ENCODE measurements around the gene PCBP3.

Gene PCBP3

GRCh38 chr21:45983981-45984551, 340.5 kb downstream of the PCBP3 start:
- H3K4me3 ChIP-seq (ENCODE audit: low read depth in 1 of 2, low read length in 2 of 2), result no peak overlapping the region
- H3K9me3 ChIP-seq (ENCODE audit: control insufficient read depth in 1 of 2, low read length in 2 of 2), result no peaks in the 10 kb centered on the region
- H3K27ac ChIP-seq (ENCODE audit: low read depth, low read length), result no peak overlapping the region
- peaks cover 11 to 12% of the 10 kb centered on the region in 2 donors for H3K27me3 ChIP-seq (ENCODE audit: control insufficient read depth in 1 of 2, insufficient read depth in 2 of 2, low read length in 2 of 2)
- H3K4me1 ChIP-seq (ENCODE audit: control insufficient read depth in 1 of 2, insufficient read depth in 2 of 2, low read length in 2 of 2), result peaks cover 0 to 12% of the 10 kb centered on the region in 2 donors
- peaks cover 0 to 3% of the 10 kb centered on the region in 2 donors for H3K36me3 ChIP-seq (ENCODE audit: control insufficient read depth in 1 of 2, insufficient read depth in 2 of 2, low read length in 2 of 2)
- H3K9ac ChIP-seq (ENCODE audit: low read depth in 1 of 2, low read length in 2 of 2), result no peak overlapping the region

- Histone ChIP-seq H3K4me1 (ENCODE audit: control insufficient read depth in 1 of 2, insufficient read depth in 2 of 2, low read length in 2 of 2) (peaks cover 0 to 12% of the 10 kb centered on the region in 2 donors), H3K27me3 (ENCODE audit: control insufficient read depth in 1 of 2, insufficient read depth in 2 of 2, low read length in 2 of 2) (peaks cover 7 to 11% of the 10 kb centered on the region in 2 donors), H3K36me3 (ENCODE audit: control insufficient read depth in 1 of 2, insufficient read depth in 2 of 2, low read length in 2 of 2) (peaks cover 0 to 3% of the 10 kb centered on the region in 2 donors), H3K9ac (ENCODE audit: low read depth in 1 of 2, low read length in 2 of 2) (no peak overlapping the region), H3K27ac (ENCODE audit: low read depth, low read length) (no peak overlapping the region), H3K9me3 (ENCODE audit: control insufficient read depth in 1 of 2, low read length in 2 of 2) (no peaks in the 10 kb centered on the region), H3K4me3 (ENCODE audit: low read depth in 1 of 2, low read length in 2 of 2) (no peak overlapping the region)
These were observed 341.1 kb downstream of the PCBP3 start for GRCh38 chr21:45984584-45985095.

GRCh38 chr21:45985471-45986315, 342.2 kb downstream of the PCBP3 start:
- no peak overlapping the region for H3K4me3 ChIP-seq (ENCODE audit: low read depth in 1 of 2, low read length in 2 of 2)
- H3K4me1 ChIP-seq (ENCODE audit: control insufficient read depth in 1 of 2, insufficient read depth in 2 of 2, low read length in 2 of 2), result peaks cover 0 to 9% of the 10 kb centered on the region in 2 donors
- H3K9me3 ChIP-seq (ENCODE audit: control insufficient read depth in 1 of 2, low read length in 2 of 2), result no peaks in the 10 kb centered on the region
- no peak overlapping the region for H3K9ac ChIP-seq (ENCODE audit: low read depth in 1 of 2, low read length in 2 of 2)
- peaks cover 6% of the 10 kb centered on the region in 2 donors for H3K27me3 ChIP-seq (ENCODE audit: control insufficient read depth in 1 of 2, insufficient read depth in 2 of 2, low read length in 2 of 2)
- H3K36me3 ChIP-seq (ENCODE audit: control insufficient read depth in 1 of 2, insufficient read depth in 2 of 2, low read length in 2 of 2), result peaks cover 0 to 3% of the 10 kb centered on the region in 2 donors
- no peak overlapping the region for H3K27ac ChIP-seq (ENCODE audit: low read depth, low read length)

- peaks cover 0 to 3% of the 10 kb centered on the region in 2 donors for H3K36me3 ChIP-seq (ENCODE audit: control insufficient read depth in 1 of 2, insufficient read depth in 2 of 2, low read length in 2 of 2)
- peaks cover 6% of the 10 kb centered on the region in 2 donors for H3K27me3 ChIP-seq (ENCODE audit: control insufficient read depth in 1 of 2, insufficient read depth in 2 of 2, low read length in 2 of 2)
These were observed 343.0 kb downstream of the PCBP3 start for GRCh38 chr21:45986316-45987051.

GRCh38 chr21:45987121-45987711, 343.7 kb downstream of the PCBP3 start:
- no peaks in the 10 kb centered on the region for H3K4me1 ChIP-seq (ENCODE audit: control insufficient read depth in 1 of 2, insufficient read depth in 2 of 2, low read length in 2 of 2)
- no peak overlapping the region for H3K4me3 ChIP-seq (ENCODE audit: low read depth in 1 of 2, low read length in 2 of 2)
- no peak overlapping the region for H3K9ac ChIP-seq (ENCODE audit: low read depth in 1 of 2, low read length in 2 of 2)
- no peak overlapping the region for H3K27ac ChIP-seq (ENCODE audit: low read depth, low read length)
- H3K9me3 ChIP-seq (ENCODE audit: control insufficient read depth in 1 of 2, low read length in 2 of 2), result no peaks in the 10 kb centered on the region
- H3K36me3 ChIP-seq (ENCODE audit: control insufficient read depth in 1 of 2, insufficient read depth in 2 of 2, low read length in 2 of 2), result peaks cover 0 to 3% of the 10 kb centered on the region in 2 donors
- peaks cover 5 to 6% of the 10 kb centered on the region in 2 donors for H3K27me3 ChIP-seq (ENCODE audit: control insufficient read depth in 1 of 2, insufficient read depth in 2 of 2, low read length in 2 of 2)

More at GRCh38 chr21:45986316-45987051, 343.0 kb downstream of the PCBP3 start:
- peaks cover 0 to 3% of the 10 kb centered on the region in 2 donors for H3K4me1 ChIP-seq (ENCODE audit: control insufficient read depth in 1 of 2, insufficient read depth in 2 of 2, low read length in 2 of 2)
- no peak overlapping the region for H3K4me3 ChIP-seq (ENCODE audit: low read depth in 1 of 2, low read length in 2 of 2)
- H3K9me3 ChIP-seq (ENCODE audit: control insufficient read depth in 1 of 2, low read length in 2 of 2), result no peaks in the 10 kb centered on the region
- H3K9ac ChIP-seq (ENCODE audit: low read depth in 1 of 2, low read length in 2 of 2), result no peak overlapping the region
- no peak overlapping the region for H3K27ac ChIP-seq (ENCODE audit: low read depth, low read length)

GRCh38 chr21:45988366-45989347, 345.1 kb downstream of the PCBP3 start:
- no peaks in the 10 kb centered on the region for H3K9me3 ChIP-seq (ENCODE audit: control insufficient read depth in 1 of 2, low read length in 2 of 2)
- no peak overlapping the region for H3K27ac ChIP-seq (ENCODE audit: low read depth, low read length)
- no peaks in the 10 kb centered on the region for H3K27me3 ChIP-seq (ENCODE audit: control insufficient read depth in 1 of 2, insufficient read depth in 2 of 2, low read length in 2 of 2)
- H3K4me3 ChIP-seq (ENCODE audit: low read depth in 1 of 2, low read length in 2 of 2), result no peak overlapping the region
- no peaks in the 10 kb centered on the region for H3K4me1 ChIP-seq (ENCODE audit: control insufficient read depth in 1 of 2, insufficient read depth in 2 of 2, low read length in 2 of 2)
- no peak overlapping the region for H3K9ac ChIP-seq (ENCODE audit: low read depth in 1 of 2, low read length in 2 of 2)
- peaks cover 0 to 3% of the 10 kb centered on the region in 2 donors for H3K36me3 ChIP-seq (ENCODE audit: control insufficient read depth in 1 of 2, insufficient read depth in 2 of 2, low read length in 2 of 2)

GRCh38 chr21:45989355-45990048, 346.0 kb downstream of the PCBP3 start:
- H3K27ac ChIP-seq (ENCODE audit: low read depth, low read length), result no peak overlapping the region
- no peak overlapping the region for H3K9ac ChIP-seq (ENCODE audit: low read depth in 1 of 2, low read length in 2 of 2)
- H3K36me3 ChIP-seq (ENCODE audit: control insufficient read depth in 1 of 2, insufficient read depth in 2 of 2, low read length in 2 of 2), result peaks cover 0 to 3% of the 10 kb centered on the region in 2 donors
- H3K4me1 ChIP-seq (ENCODE audit: control insufficient read depth in 1 of 2, insufficient read depth in 2 of 2, low read length in 2 of 2), result no peaks in the 10 kb centered on the region
- no peaks in the 10 kb centered on the region for H3K9me3 ChIP-seq (ENCODE audit: control insufficient read depth in 1 of 2, low read length in 2 of 2)
- H3K4me3 ChIP-seq (ENCODE audit: low read depth in 1 of 2, low read length in 2 of 2), result no peak overlapping the region
- H3K27me3 ChIP-seq (ENCODE audit: control insufficient read depth in 1 of 2, insufficient read depth in 2 of 2, low read length in 2 of 2), result no peaks in the 10 kb centered on the region

- Histone ChIP-seq H3K9me3 (ENCODE audit: control insufficient read depth in 1 of 2, low read length in 2 of 2) (no peaks in the 10 kb centered on the region), H3K27me3 (ENCODE audit: control insufficient read depth in 1 of 2, insufficient read depth in 2 of 2, low read length in 2 of 2) (no peaks in the 10 kb centered on the region), H3K36me3 (ENCODE audit: control insufficient read depth in 1 of 2, insufficient read depth in 2 of 2, low read length in 2 of 2) (peaks cover 0 to 3% of the 10 kb centered on the region in 2 donors), H3K27ac (ENCODE audit: low read depth, low read length) (no peak overlapping the region), H3K4me3 (ENCODE audit: low read depth in 1 of 2, low read length in 2 of 2) (no peak overlapping the region), H3K9ac (ENCODE audit: low read depth in 1 of 2, low read length in 2 of 2) (no peak overlapping the region), H3K4me1 (ENCODE audit: control insufficient read depth in 1 of 2, insufficient read depth in 2 of 2, low read length in 2 of 2) (no peaks in the 10 kb centered on the region)
These were observed 346.7 kb downstream of the PCBP3 start for GRCh38 chr21:45990049-45990711.

All from duodenal mucosa (tissue), 2 donors.